Inflammatory macrophage treated with lipopolysaccharide for 1 hour (primary cell): ENCODE data around the gene AKR7A2.
"Not testable (repeated sequence)": the region's sequence is repeated elsewhere in the genome, so short reads cannot be mapped to it uniquely, and the experiment has no call there.

Experiments used
- DNase-seq, 2 donors: peaks; one replicate each; pipeline ENCODE4 v3.0.0-alpha.2; 2020 to 2022

AKR7A2 gene

GRCh38 chr1:19294638-19295037 lies 17.3 kb downstream of the AKR7A2 start:
- DNase-seq: no peak

GRCh38 chr1:19289244-19289643 lies 22.7 kb downstream of the AKR7A2 start:
- no peak for DNase-seq

- peak; percentile 53 to 59 for DNase-seq
These were observed 23.4 kb downstream of the AKR7A2 start, which contains the start of gene AKR7A3 for GRCh38 chr1:19288324-19289241. AKR7A3 (minus strand) TSS chr1:19288770; CDS start chr1:19288709, 61 bp downstream.

GRCh38 chr1:19287436-19288185 lies 24.3 kb downstream of the AKR7A2 start:
- no peak for DNase-seq

- not testable (repeated sequence) for DNase-seq
These were observed 26.1 kb downstream of the AKR7A2 start for GRCh38 chr1:19285807-19286206.

- DNase-seq: not testable (repeated sequence)
These were observed 26.6 kb downstream of the AKR7A2 start for GRCh38 chr1:19285366-19285765.

GRCh38 chr1:19284881-19285280 lies 27.1 kb downstream of the AKR7A2 start:
- DNase-seq: no peak

- DNase-seq: no peak
These were observed 28.1 kb downstream of the AKR7A2 start for GRCh38 chr1:19283891-19284290.

- DNase-seq: no peak
These were observed 37.3 kb downstream of the AKR7A2 start for GRCh38 chr1:19274636-19275035.

- DNase-seq: peak in 1 of 2 donors; percentile 26
These were observed 38.0 kb downstream of the AKR7A2 start for GRCh38 chr1:19273844-19274531.

GRCh38 chr1:19273106-19273843 lies 38.7 kb downstream of the AKR7A2 start:
- DNase-seq: no peak

- DNase-seq: no peak
These were observed 39.9 kb downstream of the AKR7A2 start for GRCh38 chr1:19272064-19272463.

GRCh38 chr1:19270343-19270730 lies 41.6 kb downstream of the AKR7A2 start:
- not testable (repeated sequence) for DNase-seq

- not testable (repeated sequence) for DNase-seq
These were observed 42.3 kb downstream of the AKR7A2 start for GRCh38 chr1:19269427-19270342.

GRCh38 chr1:19268445-19268844 lies 43.5 kb downstream of the AKR7A2 start:
- no peak for DNase-seq

- DNase-seq: no peak
These were observed 49.2 kb downstream of the AKR7A2 start for GRCh38 chr1:19262744-19263143.

- DNase-seq: no peak
These were observed 49.9 kb downstream of the AKR7A2 start for GRCh38 chr1:19262047-19262446.

GRCh38 chr1:19260211-19261138 lies 51.5 kb downstream of the AKR7A2 start:
- DNase-seq: peak; percentile 56 to 87

- no peak for DNase-seq
These were observed 53.6 kb downstream of the AKR7A2 start for GRCh38 chr1:19258353-19258752.
